SH-SY5Y (cell line): ENCODE results near the gene MEN1.

Experiments
- GATA2 ChIP-seq: IDR thresholded peaks from 2 replicates; pipeline ENCODE4 v1.6.1; 2011; ENCODE audit warnings: mild to moderate bottlenecking, low read depth, low read length
- GATA3 ChIP-seq: IDR thresholded peaks from 2 replicates; pipeline ENCODE4 v1.6.1; 2011; ENCODE audit warnings: low read depth, mild to moderate bottlenecking, low read length, moderate library complexity

DNA sequence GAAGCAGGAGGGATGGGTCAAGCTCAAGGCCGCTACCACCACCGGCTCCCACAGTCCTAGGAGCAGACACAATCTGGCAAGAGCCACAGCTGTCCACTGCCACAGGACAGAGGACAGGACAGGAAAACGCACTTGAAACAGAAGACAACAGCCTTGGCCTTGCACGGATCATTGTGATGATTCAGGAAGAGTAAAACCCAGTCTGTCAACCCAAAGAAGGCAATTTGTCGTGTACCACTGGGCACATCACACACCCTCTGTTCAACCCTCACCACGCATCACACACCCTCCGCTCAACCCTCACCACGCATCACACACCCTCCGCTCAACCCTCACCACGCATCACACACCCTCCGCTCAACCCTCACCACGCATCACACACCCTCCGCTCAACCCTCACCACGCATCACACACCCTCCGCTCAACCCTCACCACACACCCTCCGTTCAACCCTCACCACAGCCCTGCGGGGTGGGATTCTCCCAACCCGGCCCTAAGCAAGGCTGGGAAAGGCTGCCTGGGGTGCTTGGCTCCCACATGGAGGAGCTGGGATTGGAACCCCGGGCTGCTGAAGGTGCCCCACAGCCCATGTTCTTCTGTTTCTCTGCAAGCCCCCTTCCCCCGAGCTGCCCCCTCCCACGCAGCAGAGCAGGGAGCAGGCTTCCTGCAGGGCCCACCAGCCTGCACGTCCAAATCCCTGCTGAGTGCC lies 45.4 kb upstream of the MEN1 start:
- TF ChIP-seq GATA2, result no peak
- no peak for TF ChIP-seq GATA3
